ENCODE results near the gene ADAMTS8. TPM values are rescaled to one million over a fixed set of nuclear protein-coding genes. Genes with fewer than 3 reads are reported as not detected.

The ADAMTS8 gene
- total RNA-seq, 1 donor from 2014 or later: not detected

- H3K27me3 Mint-ChIP-seq (ENCODE audit: low read depth): peaks cover 49% of the 10 kb centered on the region
- H3K4me3 Mint-ChIP-seq (ENCODE audit: low read depth): no peak overlapping the region
- no peak overlapping the region for H3K27ac Mint-ChIP-seq
- DNase-seq (ENCODE audit: low spot score): no peak
- H3K4me1 Mint-ChIP-seq (ENCODE audit: low read depth): peaks cover 14% of the 10 kb centered on the region
- H3K9me3 Mint-ChIP-seq: no peaks in the 10 kb centered on the region
- intact Hi-C loops (cut with micrococcal nuclease): no loop called here
- H3K36me3 Mint-ChIP-seq (ENCODE audit: low read depth): no peaks in the 10 kb centered on the region
Measured at GRCh38 chr11:130427581-130428315, 661 bp downstream of the ADAMTS8 start.

- Mint-ChIP-seq H3K27me3 (ENCODE audit: low read depth) (peaks cover 49% of the 10 kb centered on the region), H3K27ac (no peak overlapping the region), H3K4me1 (ENCODE audit: low read depth) (peaks cover 14% of the 10 kb centered on the region), H3K4me3 (ENCODE audit: low read depth) (peak overlapping the region; percentile 16), H3K9me3 (no peaks in the 10 kb centered on the region), H3K36me3 (ENCODE audit: low read depth) (no peaks in the 10 kb centered on the region)
- no peak for DNase-seq (ENCODE audit: low spot score)
- intact Hi-C loops (cut with micrococcal nuclease): no loop called here
Measured at GRCh38 chr11:130426837-130427341, 1.5 kb downstream of the ADAMTS8 start.

GRCh38 chr11:130426223-130426836, 2.1 kb downstream of the ADAMTS8 start:
- peaks cover 48% of the 10 kb centered on the region for H3K27me3 Mint-ChIP-seq (ENCODE audit: low read depth)
- no peaks in the 10 kb centered on the region for H3K9me3 Mint-ChIP-seq
- H3K4me1 Mint-ChIP-seq (ENCODE audit: low read depth): peaks cover 14% of the 10 kb centered on the region
- no peaks in the 10 kb centered on the region for H3K36me3 Mint-ChIP-seq (ENCODE audit: low read depth)
- no peak overlapping the region for H3K4me3 Mint-ChIP-seq (ENCODE audit: low read depth)
- intact Hi-C loops (cut with micrococcal nuclease): no loop called here
- DNase-seq (ENCODE audit: low spot score): no peak
- H3K27ac Mint-ChIP-seq: no peak overlapping the region

- DNase-seq (ENCODE audit: low spot score): no peak
- H3K27ac Mint-ChIP-seq: no peak overlapping the region
- H3K36me3 Mint-ChIP-seq (ENCODE audit: low read depth): no peaks in the 10 kb centered on the region
- H3K9me3 Mint-ChIP-seq: no peaks in the 10 kb centered on the region
- H3K4me3 Mint-ChIP-seq (ENCODE audit: low read depth): no peak overlapping the region
- H3K4me1 Mint-ChIP-seq (ENCODE audit: low read depth): peaks cover 14% of the 10 kb centered on the region
- H3K27me3 Mint-ChIP-seq (ENCODE audit: low read depth): peaks cover 42% of the 10 kb centered on the region
- intact Hi-C loops (cut with micrococcal nuclease): no loop called here
Measured at GRCh38 chr11:130425156-130425555, 3.3 kb downstream of the ADAMTS8 start.

GRCh38 chr11:130424613-130425140, 3.7 kb downstream of the ADAMTS8 start:
- Mint-ChIP-seq H3K27ac (no peak overlapping the region), H3K36me3 (ENCODE audit: low read depth) (no peaks in the 10 kb centered on the region), H3K4me3 (ENCODE audit: low read depth) (no peak overlapping the region), H3K9me3 (no peaks in the 10 kb centered on the region), H3K27me3 (ENCODE audit: low read depth) (peaks cover 37% of the 10 kb centered on the region), H3K4me1 (ENCODE audit: low read depth) (peaks cover 14% of the 10 kb centered on the region)
- intact Hi-C loops (cut with micrococcal nuclease): no loop called here
- no peak for DNase-seq (ENCODE audit: low spot score)

- peaks cover 27% of the 10 kb centered on the region for H3K27me3 Mint-ChIP-seq (ENCODE audit: low read depth)
- no peaks in the 10 kb centered on the region for H3K9me3 Mint-ChIP-seq
- H3K4me3 Mint-ChIP-seq (ENCODE audit: low read depth): no peak overlapping the region
- intact Hi-C loops (cut with micrococcal nuclease): no loop called here
- DNase-seq (ENCODE audit: low spot score): no peak
- no peaks in the 10 kb centered on the region for H3K36me3 Mint-ChIP-seq (ENCODE audit: low read depth)
- H3K4me1 Mint-ChIP-seq (ENCODE audit: low read depth): peaks cover 5% of the 10 kb centered on the region
- H3K27ac Mint-ChIP-seq: no peak overlapping the region
Measured at GRCh38 chr11:130423541-130424142, 4.8 kb downstream of the ADAMTS8 start.

- peaks cover 3% of the 10 kb centered on the region for H3K4me1 Mint-ChIP-seq (ENCODE audit: low read depth)
- H3K36me3 Mint-ChIP-seq (ENCODE audit: low read depth): no peaks in the 10 kb centered on the region
- H3K4me3 Mint-ChIP-seq (ENCODE audit: low read depth): no peak overlapping the region
- intact Hi-C loops (cut with micrococcal nuclease): no loop called here
- no peak for DNase-seq (ENCODE audit: low spot score)
- H3K27me3 Mint-ChIP-seq (ENCODE audit: low read depth): peaks cover 24% of the 10 kb centered on the region
- no peak overlapping the region for H3K27ac Mint-ChIP-seq
- no peaks in the 10 kb centered on the region for H3K9me3 Mint-ChIP-seq
Measured at GRCh38 chr11:130422251-130422995, 6.0 kb downstream of the ADAMTS8 start.

- H3K27me3 Mint-ChIP-seq (ENCODE audit: low read depth): peaks cover 17% of the 10 kb centered on the region
- no peaks in the 10 kb centered on the region for H3K9me3 Mint-ChIP-seq
- intact Hi-C loops (cut with micrococcal nuclease): no loop called here
- no peak overlapping the region for H3K27ac Mint-ChIP-seq
- no peaks in the 10 kb centered on the region for H3K4me1 Mint-ChIP-seq (ENCODE audit: low read depth)
- DNase-seq (ENCODE audit: low spot score): no peak
- no peaks in the 10 kb centered on the region for H3K36me3 Mint-ChIP-seq (ENCODE audit: low read depth)
- no peak overlapping the region for H3K4me3 Mint-ChIP-seq (ENCODE audit: low read depth)
Measured at GRCh38 chr11:130421697-130422096, 6.7 kb downstream of the ADAMTS8 start.

- no peaks in the 10 kb centered on the region for H3K4me1 Mint-ChIP-seq (ENCODE audit: low read depth)
- no peaks in the 10 kb centered on the region for H3K36me3 Mint-ChIP-seq (ENCODE audit: low read depth)
- no peak for DNase-seq (ENCODE audit: low spot score)
- H3K27ac Mint-ChIP-seq: no peak overlapping the region
- no peak overlapping the region for H3K4me3 Mint-ChIP-seq (ENCODE audit: low read depth)
- H3K9me3 Mint-ChIP-seq: no peaks in the 10 kb centered on the region
- peaks cover 14% of the 10 kb centered on the region for H3K27me3 Mint-ChIP-seq (ENCODE audit: low read depth)
- intact Hi-C loops (cut with micrococcal nuclease): no loop called here
Measured at GRCh38 chr11:130421199-130421585, 7.2 kb downstream of the ADAMTS8 start.

- intact Hi-C loops (cut with micrococcal nuclease): no loop called here
- no peak overlapping the region for H3K27ac Mint-ChIP-seq
Measured at GRCh38 chr11:130420478-130421198, 7.8 kb downstream of the ADAMTS8 start.

GRCh38 chr11:130418756-130419155, 9.7 kb downstream of the ADAMTS8 start:
- H3K4me1 Mint-ChIP-seq (ENCODE audit: low read depth): peaks cover 2% of the 10 kb centered on the region
- no peak overlapping the region for H3K27ac Mint-ChIP-seq
- no peaks in the 10 kb centered on the region for H3K9me3 Mint-ChIP-seq
- H3K4me3 Mint-ChIP-seq (ENCODE audit: low read depth): no peak overlapping the region
- H3K27me3 Mint-ChIP-seq (ENCODE audit: low read depth): peaks cover 9% of the 10 kb centered on the region
- no peaks in the 10 kb centered on the region for H3K36me3 Mint-ChIP-seq (ENCODE audit: low read depth)
- DNase-seq (ENCODE audit: low spot score): no peak
- intact Hi-C loops (cut with micrococcal nuclease): no loop called here

More at GRCh38 chr11:130420478-130421198, 7.8 kb downstream of the ADAMTS8 start:
- no peak for DNase-seq (ENCODE audit: low spot score)
- Mint-ChIP-seq H3K4me1 (ENCODE audit: low read depth) (no peaks in the 10 kb centered on the region), H3K27me3 (ENCODE audit: low read depth) (peaks cover 9% of the 10 kb centered on the region), H3K4me3 (ENCODE audit: low read depth) (no peak overlapping the region), H3K36me3 (ENCODE audit: low read depth) (no peaks in the 10 kb centered on the region), H3K9me3 (no peaks in the 10 kb centered on the region)

GRCh38 chr11:130418210-130418609, 10.2 kb downstream of the ADAMTS8 start:
- intact Hi-C loops (cut with micrococcal nuclease): no loop called here
- no peaks in the 10 kb centered on the region for H3K36me3 Mint-ChIP-seq (ENCODE audit: low read depth)
- H3K4me3 Mint-ChIP-seq (ENCODE audit: low read depth): no peak overlapping the region
- H3K27ac Mint-ChIP-seq: no peak overlapping the region
- no peaks in the 10 kb centered on the region for H3K9me3 Mint-ChIP-seq
- DNase-seq (ENCODE audit: low spot score): no peak
- peaks cover 10% of the 10 kb centered on the region for H3K27me3 Mint-ChIP-seq (ENCODE audit: low read depth)
- H3K4me1 Mint-ChIP-seq (ENCODE audit: low read depth): peaks cover 2% of the 10 kb centered on the region

Measured in activated T-helper 2 cell treated with anti-CD3 and anti-CD28 coated beads, Interferon-gamma antibody, Interleukin-2, Interleukin-4, amounts not matched to agents 10 μg/mL and 5 μg/mL and 100 μg/mL, durations not matched to agents 14 hours and 24 hours and 36 hours (primary cell).